Sigmoid colon (tissue), 7 donors: ENCODE data around the gene PRKAA2. TPM values are rescaled to one million over a fixed set of nuclear protein-coding genes. Genes with fewer than 3 reads are reported as not detected.

Experiments used
- DNase-seq: peaks from one replicate; pipeline ENCODE4 v3.0.0-alpha.2; 2019
- H3K27ac ChIP-seq, 4 donors: fragments of 200-600 bp; sonication (generic); one replicate each; pipeline ENCODE4 v1.5.1; 2016 to 2019; ENCODE audit warnings: mild to moderate bottlenecking in 1 of 4
- H3K27me3 ChIP-seq, 3 donors: fragments of 200-600 bp; sonication (generic); one replicate each; pipeline ENCODE4 v1.5.1; 2019; ENCODE audit warnings: mild to moderate bottlenecking in 1 of 3
- H3K36me3 ChIP-seq, 4 donors: fragments of 200-600 bp; sonication (generic); one replicate each; pipeline ENCODE4 v1.5.1; 2016 to 2019
- H3K4me1 ChIP-seq, 4 donors: fragments of 200-600 bp; sonication (generic); one replicate each; pipeline ENCODE4 v1.5.1; 2017 to 2019
- H3K4me3 ChIP-seq, 4 donors: fragments of 200-600 bp; sonication (generic); one replicate each; pipeline ENCODE4 v1.5.1; 2017 to 2019; ENCODE audit warnings: mild to moderate bottlenecking in 2 of 4, moderate library complexity in 1 of 4
- H3K9me3 ChIP-seq, 4 donors: fragments of 200-600 bp in 3 of 4; sonication (generic) in 3 of 4; one replicate each; pipeline versions ENCODE4 v1.5.1 to v1.6.1; 2013 to 2019
- CTCF ChIP-seq, 4 experiments: fragments of 450-650 bp in 3 of 4; fragments of 200-600 bp in 1 of 4; IDR thresholded peaks; one replicate each; pipeline ENCODE4 v1.5.1; 2016 to 2019; ENCODE audit warnings: antibody characterized with exemption in 4 of 4, mild to moderate bottlenecking in 3 of 4, moderate library complexity in 2 of 4
- EP300 ChIP-seq, 4 donors: sonication (generic); formaldehyde crosslinking; IDR thresholded peaks; one replicate each; pipeline ENCODE4 v1.6.1; 2017; ENCODE audit warnings: antibody characterized with exemption in 4 of 4
- POLR2A ChIP-seq, 2 donors: fragments of 450-650 bp; IDR thresholded peaks; one replicate each; pipeline ENCODE4 v1.6.1; 2016; ENCODE audit warnings: antibody characterized with exemption in 2 of 2, mild to moderate bottlenecking in 2 of 2, moderate library complexity in 2 of 2
- POLR2AphosphoS5 ChIP-seq, 4 donors: sonication (generic); formaldehyde crosslinking; IDR thresholded peaks; one replicate each; pipeline ENCODE4 v1.6.1; 2017; ENCODE audit warnings: antibody characterized with exemption in 4 of 4
- WGBS, 2 donors: extraction: QIAGEN DNeasy Blood & Tissue Kit; methylation state at CpG; one replicate each; pipeline ENCODE4 v1.1.7; 2013; 5-methylcytosine and 5-hydroxymethylcytosine counted together
- intact Hi-C: fragments of 100-400 bp; cut with DNase I; formaldehyde crosslinking; loops from one replicate; pipeline ENCODE4 v1.15.1; 2023
- polyA plus RNA-seq, 3 donors: library from polyadenylated mRNA; stranded (reverse); fragments of 200-250 nt; gene quantifications; one replicate each; pipeline ENCODE4 v1.2.3, GENCODE V29; 2013
- total RNA-seq, 4 donors: library from RNA; depleted of rRNA; stranded (reverse); fragments of >200 nt; gene quantifications; one replicate each; pipeline ENCODE4 v1.1.0, GENCODE V29; 2016
- donor health status: healthy with polysubstance abuse.
- donor health status: Bipolar disorder and iron deficiency.
- donor health status: healthy.

Gene PRKAA2
- total and polyA plus RNA-seq, 7 donors: 0.23 to 30.8 (median 25.3) TPM

- no peak for DNase-seq
- Histone ChIP-seq H3K9me3 (no peaks in the 10 kb centered on the region), H3K36me3 (no peaks in the 10 kb centered on the region), H3K27me3 (no peaks in the 10 kb centered on the region), H3K4me1 (no peaks in the 10 kb centered on the region), H3K27ac (no peak overlapping the region), H3K4me3 (no peak overlapping the region)
- no peak for TF ChIP-seq EP300 (IDR thresholded peaks at IDR 0.05)
- TF ChIP-seq CTCF (IDR thresholded peaks at IDR 0.05): no peak
- TF ChIP-seq POLR2A (IDR thresholded peaks at IDR 0.05): no peak
- TF ChIP-seq POLR2AphosphoS5 (IDR thresholded peaks at IDR 0.05): no peak
- intact Hi-C loops: no loop called here
Measured at GRCh38 chr1:56626546-56626945, 18.6 kb upstream of the PRKAA2 start.

- DNase-seq: no peak
- intact Hi-C loops: no loop called here
- H3K4me1 ChIP-seq: no peaks in the 10 kb centered on the region
- no peaks in the 10 kb centered on the region for H3K27me3 ChIP-seq
- H3K9me3 ChIP-seq: no peaks in the 10 kb centered on the region
- TF ChIP-seq POLR2A (IDR thresholded peaks at IDR 0.05) (no peak), CTCF (IDR thresholded peaks at IDR 0.05) (no peak)
- no peaks in the 10 kb centered on the region for H3K36me3 ChIP-seq
- no peak overlapping the region for H3K27ac ChIP-seq
- no peak overlapping the region for H3K4me3 ChIP-seq
- 60 to 83% methylated on average over 3 of the region's 3 CpGs for WGBS, 2 donors
Measured at GRCh38 chr1:56627019-56627635, 18.0 kb upstream of the PRKAA2 start.

GRCh38 chr1:56627636-56628039, 17.5 kb upstream of the PRKAA2 start:
- no peaks in the 10 kb centered on the region for H3K4me1 ChIP-seq
- intact Hi-C loops: no loop called here
- no peaks in the 10 kb centered on the region for H3K27me3 ChIP-seq
- DNase-seq: no peak
- H3K4me3 ChIP-seq: no peak overlapping the region
- H3K27ac ChIP-seq: no peak overlapping the region
- no peaks in the 10 kb centered on the region for H3K9me3 ChIP-seq
- 42 to 67% methylated on average over 3 of the region's 3 CpGs for WGBS, 2 donors
- no peaks in the 10 kb centered on the region for H3K36me3 ChIP-seq
- TF ChIP-seq CTCF (IDR thresholded peaks at IDR 0.05): no peak
- no peak for TF ChIP-seq EP300 (IDR thresholded peaks at IDR 0.05)
- TF ChIP-seq POLR2A (IDR thresholded peaks at IDR 0.05): no peak
- no peak for TF ChIP-seq POLR2AphosphoS5 (IDR thresholded peaks at IDR 0.05)

GRCh38 chr1:56630786-56631185, 14.3 kb upstream of the PRKAA2 start:
- TF ChIP-seq EP300 (IDR thresholded peaks at IDR 0.05) (no peak), CTCF (IDR thresholded peaks at IDR 0.05) (no peak), POLR2A (IDR thresholded peaks at IDR 0.05) (no peak), POLR2AphosphoS5 (IDR thresholded peaks at IDR 0.05) (no peak)
- Histone ChIP-seq H3K36me3 (no peaks in the 10 kb centered on the region), H3K4me1 (no peaks in the 10 kb centered on the region), H3K4me3 (no peak overlapping the region), H3K27ac (no peak overlapping the region), H3K27me3 (no peaks in the 10 kb centered on the region), H3K9me3 (no peaks in the 10 kb centered on the region)
- intact Hi-C loops: no loop called here
- no peak for DNase-seq

GRCh38 chr1:56631901-56632300, 13.2 kb upstream of the PRKAA2 start:
- WGBS, 2 donors: 63 to 67% methylated on average over 2 of the region's 2 CpGs
- Histone ChIP-seq H3K9me3 (no peaks in the 10 kb centered on the region), H3K27ac (no peak overlapping the region), H3K4me3 (no peak overlapping the region), H3K4me1 (no peaks in the 10 kb centered on the region), H3K27me3 (no peaks in the 10 kb centered on the region), H3K36me3 (no peaks in the 10 kb centered on the region)
- TF ChIP-seq POLR2AphosphoS5 (IDR thresholded peaks at IDR 0.05) (no peak), POLR2A (IDR thresholded peaks at IDR 0.05) (no peak), EP300 (IDR thresholded peaks at IDR 0.05) (no peak), CTCF (IDR thresholded peaks at IDR 0.05) (no peak)
- intact Hi-C loops: no loop called here
- DNase-seq: no peak
